ENCODE measurements around the gene LRRC8D. TPM values are rescaled to one million over a fixed set of nuclear protein-coding genes. Genes with fewer than 3 reads are reported as not detected.

Gene LRRC8D
- total and polyA plus RNA-seq, 2 experiments from 2014 or later: 23.6 to 48.8 TPM

DNA sequence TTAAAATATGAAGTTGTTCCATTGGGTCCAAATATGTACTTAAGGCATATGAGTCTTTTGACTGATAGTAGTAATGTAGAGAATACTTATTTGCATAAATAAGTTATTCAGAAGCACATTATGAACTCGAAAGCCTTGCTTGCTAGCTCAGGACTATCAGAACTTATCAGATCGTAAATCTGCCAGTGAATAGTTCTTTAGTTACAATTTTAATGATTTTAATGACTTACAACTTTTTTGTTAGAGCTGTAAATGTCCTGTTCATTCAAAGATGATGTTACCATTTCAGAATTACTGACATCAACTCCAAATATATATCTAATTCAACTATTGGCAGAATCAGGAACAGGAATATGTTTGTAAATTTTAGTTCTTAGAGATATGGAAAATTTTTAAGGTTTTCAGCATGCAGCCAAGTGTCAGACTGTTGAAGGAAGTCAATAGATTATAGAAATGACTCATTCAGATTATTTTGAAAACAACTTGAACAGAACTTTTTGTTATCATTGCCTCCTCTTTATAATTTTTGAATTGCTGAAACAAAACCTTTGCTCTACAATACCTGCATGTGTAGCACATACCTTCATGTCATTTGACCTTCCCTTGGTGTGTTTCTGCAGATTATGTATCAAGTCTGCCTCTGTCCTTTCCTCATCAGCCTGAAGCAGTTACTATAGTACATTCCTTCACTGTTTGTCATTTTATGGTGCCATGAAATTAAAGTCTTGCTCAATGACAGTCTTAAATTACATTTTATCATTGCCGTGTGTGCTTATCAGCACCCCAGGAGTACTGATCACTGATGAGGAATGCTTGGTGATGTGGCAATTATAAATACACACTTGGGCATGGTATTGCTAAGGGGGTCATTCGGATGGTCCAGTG lies 44.9 kb downstream of the LRRC8D start:
- ATAC-seq (no peak), DNase-seq (ENCODE audit: low spot score) (no peak)
- Mint-ChIP-seq H3K27ac (no peak overlapping the region), H3K27me3 (ENCODE audit: insufficient read depth, low read depth, poor library complexity) (peaks cover 2% of the 10 kb centered on the region), H3K4me3 (no peak overlapping the region), H3K9me3 (no peaks in the 10 kb centered on the region), H3K4me1 (peaks cover 57% of the 10 kb centered on the region), H3K36me3 (ENCODE audit: low read depth) (peaks cover 29% of the 10 kb centered on the region)
- no peak overlapping the region for H3K4me2 ChIP-seq
- TF ChIP-seq STAT1 (IDR thresholded peaks at IDR 0.05; ENCODE audit: unreplicated experiment): no peak
- TF ChIP-seq, protein P1, sequence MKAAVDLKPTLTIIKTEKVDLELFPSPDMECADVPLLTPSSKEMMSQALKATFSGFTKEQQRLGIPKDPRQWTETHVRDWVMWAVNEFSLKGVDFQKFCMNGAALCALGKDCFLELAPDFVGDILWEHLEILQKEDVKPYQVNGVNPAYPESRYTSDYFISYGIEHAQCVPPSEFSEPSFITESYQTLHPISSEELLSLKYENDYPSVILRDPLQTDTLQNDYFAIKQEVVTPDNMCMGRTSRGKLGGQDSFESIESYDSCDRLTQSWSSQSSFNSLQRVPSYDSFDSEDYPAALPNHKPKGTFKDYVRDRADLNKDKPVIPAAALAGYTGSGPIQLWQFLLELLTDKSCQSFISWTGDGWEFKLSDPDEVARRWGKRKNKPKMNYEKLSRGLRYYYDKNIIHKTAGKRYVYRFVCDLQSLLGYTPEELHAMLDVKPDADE (IDR thresholded peaks at IDR 0.05): no peak
- TF ChIP-seq EZH2 (IDR thresholded peaks at IDR 0.05; ENCODE audit: low read depth, unreplicated experiment): no peak
- TF ChIP-seq NANOG (IDR thresholded peaks at IDR 0.05; ENCODE audit: borderline replicate concordance): no peak
- TF ChIP-seq EZH2phosphoT487 (IDR thresholded peaks at IDR 0.05; ENCODE audit: unreplicated experiment): no peak
- TF ChIP-seq, protein P2, sequence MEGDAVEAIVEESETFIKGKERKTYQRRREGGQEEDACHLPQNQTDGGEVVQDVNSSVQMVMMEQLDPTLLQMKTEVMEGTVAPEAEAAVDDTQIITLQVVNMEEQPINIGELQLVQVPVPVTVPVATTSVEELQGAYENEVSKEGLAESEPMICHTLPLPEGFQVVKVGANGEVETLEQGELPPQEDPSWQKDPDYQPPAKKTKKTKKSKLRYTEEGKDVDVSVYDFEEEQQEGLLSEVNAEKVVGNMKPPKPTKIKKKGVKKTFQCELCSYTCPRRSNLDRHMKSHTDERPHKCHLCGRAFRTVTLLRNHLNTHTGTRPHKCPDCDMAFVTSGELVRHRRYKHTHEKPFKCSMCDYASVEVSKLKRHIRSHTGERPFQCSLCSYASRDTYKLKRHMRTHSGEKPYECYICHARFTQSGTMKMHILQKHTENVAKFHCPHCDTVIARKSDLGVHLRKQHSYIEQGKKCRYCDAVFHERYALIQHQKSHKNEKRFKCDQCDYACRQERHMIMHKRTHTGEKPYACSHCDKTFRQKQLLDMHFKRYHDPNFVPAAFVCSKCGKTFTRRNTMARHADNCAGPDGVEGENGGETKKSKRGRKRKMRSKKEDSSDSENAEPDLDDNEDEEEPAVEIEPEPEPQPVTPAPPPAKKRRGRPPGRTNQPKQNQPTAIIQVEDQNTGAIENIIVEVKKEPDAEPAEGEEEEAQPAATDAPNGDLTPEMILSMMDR (conservative IDR thresholded peaks at IDR 0.05; ENCODE audit: low read depth in 2 of 2): no peak
- no peak for TF ChIP-seq ZNF331 (CRISPR knock-in tag; IDR thresholded peaks at IDR 0.05; ENCODE audit: low read depth)
- no peak for TF ChIP-seq CREB1 (CRISPR knock-in tag; IDR thresholded peaks at IDR 0.05; ENCODE audit: low read depth)
- TF ChIP-seq JUNB (IDR thresholded peaks at IDR 0.05; ENCODE audit: unreplicated experiment): no peak
- TF ChIP-seq, protein P3, sequence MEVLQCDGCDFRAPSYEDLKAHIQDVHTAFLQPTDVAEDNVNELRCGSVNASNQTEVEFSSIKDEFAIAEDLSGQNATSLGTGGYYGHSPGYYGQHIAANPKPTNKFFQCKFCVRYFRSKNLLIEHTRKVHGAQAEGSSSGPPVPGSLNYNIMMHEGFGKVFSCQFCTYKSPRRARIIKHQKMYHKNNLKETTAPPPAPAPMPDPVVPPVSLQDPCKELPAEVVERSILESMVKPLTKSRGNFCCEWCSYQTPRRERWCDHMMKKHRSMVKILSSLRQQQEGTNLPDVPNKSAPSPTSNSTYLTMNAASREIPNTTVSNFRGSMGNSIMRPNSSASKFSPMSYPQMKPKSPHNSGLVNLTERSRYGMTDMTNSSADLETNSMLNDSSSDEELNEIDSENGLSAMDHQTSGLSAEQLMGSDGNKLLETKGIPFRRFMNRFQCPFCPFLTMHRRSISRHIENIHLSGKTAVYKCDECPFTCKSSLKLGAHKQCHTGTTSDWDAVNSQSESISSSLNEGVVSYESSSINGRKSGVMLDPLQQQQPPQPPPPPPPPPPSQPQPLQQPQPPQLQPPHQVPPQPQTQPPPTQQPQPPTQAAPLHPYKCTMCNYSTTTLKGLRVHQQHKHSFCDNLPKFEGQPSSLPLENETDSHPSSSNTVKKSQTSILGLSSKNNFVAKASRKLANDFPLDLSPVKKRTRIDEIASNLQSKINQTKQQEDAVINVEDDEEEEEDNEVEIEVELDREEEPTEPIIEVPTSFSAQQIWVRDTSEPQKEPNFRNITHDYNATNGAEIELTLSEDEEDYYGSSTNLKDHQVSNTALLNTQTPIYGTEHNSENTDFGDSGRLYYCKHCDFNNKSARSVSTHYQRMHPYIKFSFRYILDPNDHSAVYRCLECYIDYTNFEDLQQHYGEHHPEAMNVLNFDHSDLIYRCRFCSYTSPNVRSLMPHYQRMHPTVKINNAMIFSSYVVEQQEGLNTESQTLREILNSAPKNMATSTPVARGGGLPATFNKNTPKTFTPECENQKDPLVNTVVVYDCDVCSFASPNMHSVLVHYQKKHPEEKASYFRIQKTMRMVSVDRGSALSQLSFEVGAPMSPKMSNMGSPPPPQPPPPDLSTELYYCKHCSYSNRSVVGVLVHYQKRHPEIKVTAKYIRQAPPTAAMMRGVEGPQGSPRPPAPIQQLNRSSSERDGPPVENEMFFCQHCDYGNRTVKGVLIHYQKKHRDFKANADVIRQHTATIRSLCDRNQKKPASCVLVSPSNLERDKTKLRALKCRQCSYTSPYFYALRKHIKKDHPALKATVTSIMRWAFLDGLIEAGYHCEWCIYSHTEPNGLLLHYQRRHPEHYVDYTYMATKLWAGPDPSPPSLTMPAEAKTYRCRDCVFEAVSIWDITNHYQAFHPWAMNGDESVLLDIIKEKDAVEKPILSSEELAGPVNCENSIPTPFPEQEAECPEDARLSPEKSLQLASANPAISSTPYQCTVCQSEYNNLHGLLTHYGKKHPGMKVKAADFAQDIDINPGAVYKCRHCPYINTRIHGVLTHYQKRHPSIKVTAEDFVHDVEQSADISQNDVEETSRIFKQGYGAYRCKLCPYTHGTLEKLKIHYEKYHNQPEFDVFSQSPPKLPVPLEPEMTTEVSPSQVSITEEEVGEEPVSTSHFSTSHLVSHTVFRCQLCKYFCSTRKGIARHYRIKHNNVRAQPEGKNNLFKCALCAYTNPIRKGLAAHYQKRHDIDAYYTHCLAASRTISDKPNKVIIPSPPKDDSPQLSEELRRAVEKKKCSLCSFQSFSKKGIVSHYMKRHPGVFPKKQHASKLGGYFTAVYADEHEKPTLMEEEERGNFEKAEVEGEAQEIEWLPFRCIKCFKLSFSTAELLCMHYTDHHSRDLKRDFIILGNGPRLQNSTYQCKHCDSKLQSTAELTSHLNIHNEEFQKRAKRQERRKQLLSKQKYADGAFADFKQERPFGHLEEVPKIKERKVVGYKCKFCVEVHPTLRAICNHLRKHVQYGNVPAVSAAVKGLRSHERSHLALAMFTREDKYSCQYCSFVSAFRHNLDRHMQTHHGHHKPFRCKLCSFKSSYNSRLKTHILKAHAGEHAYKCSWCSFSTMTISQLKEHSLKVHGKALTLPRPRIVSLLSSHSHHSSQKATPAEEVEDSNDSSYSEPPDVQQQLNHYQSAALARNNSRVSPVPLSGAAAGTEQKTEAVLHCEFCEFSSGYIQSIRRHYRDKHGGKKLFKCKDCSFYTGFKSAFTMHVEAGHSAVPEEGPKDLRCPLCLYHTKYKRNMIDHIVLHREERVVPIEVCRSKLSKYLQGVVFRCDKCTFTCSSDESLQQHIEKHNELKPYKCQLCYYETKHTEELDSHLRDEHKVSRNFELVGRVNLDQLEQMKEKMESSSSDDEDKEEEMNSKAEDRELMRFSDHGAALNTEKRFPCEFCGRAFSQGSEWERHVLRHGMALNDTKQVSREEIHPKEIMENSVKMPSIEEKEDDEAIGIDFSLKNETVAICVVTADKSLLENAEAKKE (CRISPR knock-in tag; IDR thresholded peaks at IDR 0.05): no peak
- TF ChIP-seq, protein P4, sequence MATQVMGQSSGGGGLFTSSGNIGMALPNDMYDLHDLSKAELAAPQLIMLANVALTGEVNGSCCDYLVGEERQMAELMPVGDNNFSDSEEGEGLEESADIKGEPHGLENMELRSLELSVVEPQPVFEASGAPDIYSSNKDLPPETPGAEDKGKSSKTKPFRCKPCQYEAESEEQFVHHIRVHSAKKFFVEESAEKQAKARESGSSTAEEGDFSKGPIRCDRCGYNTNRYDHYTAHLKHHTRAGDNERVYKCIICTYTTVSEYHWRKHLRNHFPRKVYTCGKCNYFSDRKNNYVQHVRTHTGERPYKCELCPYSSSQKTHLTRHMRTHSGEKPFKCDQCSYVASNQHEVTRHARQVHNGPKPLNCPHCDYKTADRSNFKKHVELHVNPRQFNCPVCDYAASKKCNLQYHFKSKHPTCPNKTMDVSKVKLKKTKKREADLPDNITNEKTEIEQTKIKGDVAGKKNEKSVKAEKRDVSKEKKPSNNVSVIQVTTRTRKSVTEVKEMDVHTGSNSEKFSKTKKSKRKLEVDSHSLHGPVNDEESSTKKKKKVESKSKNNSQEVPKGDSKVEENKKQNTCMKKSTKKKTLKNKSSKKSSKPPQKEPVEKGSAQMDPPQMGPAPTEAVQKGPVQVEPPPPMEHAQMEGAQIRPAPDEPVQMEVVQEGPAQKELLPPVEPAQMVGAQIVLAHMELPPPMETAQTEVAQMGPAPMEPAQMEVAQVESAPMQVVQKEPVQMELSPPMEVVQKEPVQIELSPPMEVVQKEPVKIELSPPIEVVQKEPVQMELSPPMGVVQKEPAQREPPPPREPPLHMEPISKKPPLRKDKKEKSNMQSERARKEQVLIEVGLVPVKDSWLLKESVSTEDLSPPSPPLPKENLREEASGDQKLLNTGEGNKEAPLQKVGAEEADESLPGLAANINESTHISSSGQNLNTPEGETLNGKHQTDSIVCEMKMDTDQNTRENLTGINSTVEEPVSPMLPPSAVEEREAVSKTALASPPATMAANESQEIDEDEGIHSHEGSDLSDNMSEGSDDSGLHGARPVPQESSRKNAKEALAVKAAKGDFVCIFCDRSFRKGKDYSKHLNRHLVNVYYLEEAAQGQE (IDR thresholded peaks at IDR 0.05; ENCODE audit: unreplicated experiment): no peak
- TF ChIP-seq POLR2AphosphoS5 (IDR thresholded peaks at IDR 0.05; ENCODE audit: low read depth): no peak
- no peak for TF ChIP-seq ZNF114 (CRISPR knock-in tag; IDR thresholded peaks at IDR 0.05)
- no peaks in the 10 kb centered on the region for H3K27me3 ChIP-seq (ENCODE audit: insufficient read depth)
- no peaks in the 10 kb centered on the region for H3F3A ChIP-seq (replicated peaks; ENCODE audit: low read depth)
- H3K27ac ChIP-seq (ENCODE audit: low read depth): peak overlapping the region; percentile 43
- no peak overlapping the region for H2AFZ ChIP-seq
- H3K4me1 ChIP-seq (ENCODE audit: insufficient read depth): peaks cover 36% of the 10 kb centered on the region
- no peak overlapping the region for H3K4me3 ChIP-seq
- 0 out of 2 replicates have a peak, but pooled peaks cover 7% of the 10 kb centered on the region for H3K36me3 ChIP-seq (ENCODE audit: insufficient read depth)
- no peaks in the 10 kb centered on the region for H4K20me1 ChIP-seq (replicated peaks; ENCODE audit: insufficient read depth)
- no peaks in the 10 kb centered on the region for H3K9me2 ChIP-seq (ENCODE audit: insufficient read depth)
- peaks cover 36% of the 10 kb centered on the region for H3K79me2 ChIP-seq (replicated peaks; ENCODE audit: insufficient read depth)
